Stimulated activated CD4-positive, alpha-beta T cell treated with anti-CD3 and anti-CD28 coated beads, Interleukin-15, amount 100 ng/mL, for 48 hours (primary cell): Measurements from ENCODE around the gene SNAPC3.
A peak's percentile ranks its signal among the peaks of the same experiment; 100 is the strongest.

Experiments
- DNase-seq, 2 donors: peaks; one replicate each; pipeline ENCODE4 v3.0.0-alpha.2; 2020; ENCODE audit warnings: low read depth in 2 of 2

The SNAPC3 gene

DNA sequence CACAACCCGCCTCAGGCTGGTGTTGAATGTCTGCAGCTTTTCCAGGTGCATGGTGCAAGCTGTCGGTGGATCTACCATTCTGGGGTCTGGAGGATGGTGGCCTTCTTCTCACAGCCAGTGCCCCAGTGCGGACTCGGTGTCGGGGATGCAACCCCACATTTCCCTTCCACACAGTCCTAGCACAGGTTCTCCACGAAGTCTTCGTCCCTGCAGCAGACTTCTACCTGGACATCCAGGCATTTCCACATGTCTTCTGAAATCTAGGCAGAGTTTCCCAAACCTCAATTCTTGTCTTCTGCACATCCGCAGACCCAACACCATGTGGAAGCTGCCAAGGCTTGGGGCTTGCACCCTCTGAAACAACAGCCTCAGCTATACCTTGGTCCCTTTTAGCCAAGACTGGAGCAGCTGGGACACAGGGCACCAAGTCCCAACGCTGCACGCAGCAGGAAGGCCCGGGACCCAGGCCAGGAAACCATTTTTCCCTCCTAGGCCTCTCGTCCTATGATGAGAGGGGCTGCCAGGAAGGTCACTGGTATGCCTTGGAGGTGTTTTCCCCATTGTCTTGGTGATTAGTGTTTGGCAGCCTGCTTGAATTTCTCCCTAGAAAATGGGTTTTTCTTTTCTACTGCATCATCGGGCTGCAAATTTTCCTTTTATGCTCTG lies 69.9 kb downstream of the SNAPC3 start:
- no peak for DNase-seq

DNA sequence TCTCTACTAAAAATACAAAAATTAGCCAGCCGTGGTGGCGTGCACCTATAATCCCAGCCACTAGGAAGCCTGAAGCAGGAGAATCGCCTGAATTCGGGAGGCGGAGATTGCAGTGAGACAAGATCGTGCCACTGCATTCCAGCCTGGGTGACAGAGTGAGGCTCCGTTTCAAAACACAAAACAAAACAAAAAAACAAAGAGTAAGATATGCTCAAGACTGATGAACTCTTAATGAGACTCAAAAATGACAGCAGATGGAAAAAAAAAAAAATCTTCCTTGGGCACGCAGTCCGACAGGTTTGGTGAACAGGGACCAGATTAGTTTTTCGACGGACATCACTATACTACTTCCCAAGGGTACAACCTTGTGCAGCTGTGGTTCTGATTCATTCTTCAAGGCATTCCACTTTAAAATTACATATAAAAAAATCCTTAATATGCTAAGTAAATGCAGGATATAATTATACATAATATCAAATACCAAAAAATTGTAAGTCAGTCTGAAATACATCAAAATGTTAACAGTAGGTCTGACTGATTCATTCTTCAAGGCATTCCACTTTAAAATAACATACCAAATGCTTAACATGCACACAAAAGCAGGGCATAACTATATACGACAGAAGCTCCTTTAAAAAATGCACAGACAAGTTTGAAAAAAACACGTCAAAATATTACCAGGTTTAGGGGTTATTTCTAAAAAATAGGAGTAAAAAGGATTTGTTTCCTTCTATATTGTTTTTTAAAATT lies 75.7 kb downstream of the SNAPC3 start:
- DNase-seq = no peak

DNA sequence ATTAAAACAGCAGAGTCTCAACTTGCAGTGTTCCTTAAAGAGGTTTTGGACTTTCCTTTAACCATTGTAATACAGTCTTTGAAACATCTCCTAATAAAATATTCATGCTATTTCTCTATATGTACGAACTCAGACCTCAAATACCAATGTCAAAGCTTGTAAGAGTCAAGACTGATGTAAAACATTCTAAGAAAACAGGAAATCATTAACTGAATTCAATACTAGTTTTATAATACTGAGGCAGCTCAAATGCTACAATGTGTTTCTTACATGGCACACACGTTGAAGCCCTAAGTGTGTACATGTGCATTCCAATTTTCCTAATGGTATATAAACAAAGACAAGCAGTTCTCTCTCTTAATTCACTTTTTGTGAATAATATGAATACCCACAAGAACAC lies 76.5 kb downstream of the SNAPC3 start:
- DNase-seq = no peak

DNA sequence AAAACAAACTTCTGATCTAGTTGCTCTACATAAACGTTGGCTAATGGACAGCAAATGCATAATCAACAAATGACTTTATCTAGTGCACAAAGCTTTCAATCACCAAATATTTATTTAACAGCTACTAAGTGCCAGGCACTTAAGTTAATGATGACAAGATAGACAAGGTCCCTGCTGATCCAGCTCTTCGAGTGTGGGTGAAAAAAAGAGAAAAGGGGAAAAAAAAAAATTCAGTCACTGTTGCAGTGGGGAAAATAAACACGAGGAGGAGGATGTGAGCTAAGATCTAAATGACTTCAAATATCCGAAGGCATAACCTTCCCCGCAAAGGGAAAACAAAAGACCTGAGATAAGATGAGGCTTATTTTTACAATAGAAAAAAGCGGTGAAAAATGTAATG lies 78.5 kb downstream of the SNAPC3 start:
- no peak for DNase-seq

DNA sequence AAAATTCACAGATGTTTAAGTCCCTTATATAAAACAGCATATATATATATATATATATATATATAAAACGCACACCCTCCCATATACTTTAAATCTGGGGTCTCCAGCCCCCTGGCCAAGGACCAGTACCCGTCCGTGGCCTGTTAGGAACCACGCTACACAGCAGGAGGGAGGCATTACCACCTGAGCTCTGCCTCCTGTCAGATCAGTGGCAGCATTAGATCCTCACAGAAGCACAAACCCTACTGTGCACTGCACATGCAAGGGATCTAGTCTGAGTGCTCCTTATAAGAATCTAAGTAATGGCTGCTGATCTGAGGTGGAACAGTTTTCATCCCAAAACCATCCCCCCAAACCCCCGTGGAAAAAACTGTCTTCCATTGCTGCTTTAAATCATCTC lies 79.1 kb downstream of the SNAPC3 start:
- no peak for DNase-seq

DNA sequence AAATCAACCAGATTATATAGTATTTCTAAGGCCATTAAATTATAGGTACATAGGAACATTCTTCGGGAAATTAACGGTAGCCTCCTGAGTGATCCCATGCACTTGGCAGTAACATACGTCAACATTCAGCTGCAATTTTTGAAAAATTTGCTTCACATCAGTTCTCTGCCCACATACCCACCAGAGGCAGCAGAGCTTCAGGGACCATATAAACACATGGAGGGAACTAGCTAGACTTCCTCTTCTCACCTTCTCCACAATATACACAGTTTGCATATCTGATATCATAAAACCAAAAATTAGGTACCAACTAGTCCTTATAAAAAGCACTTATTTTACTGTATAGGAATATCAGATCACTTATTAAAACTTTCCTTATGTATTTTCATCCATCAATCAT lies 83.2 kb downstream of the SNAPC3 start:
- no peak for DNase-seq

DNA sequence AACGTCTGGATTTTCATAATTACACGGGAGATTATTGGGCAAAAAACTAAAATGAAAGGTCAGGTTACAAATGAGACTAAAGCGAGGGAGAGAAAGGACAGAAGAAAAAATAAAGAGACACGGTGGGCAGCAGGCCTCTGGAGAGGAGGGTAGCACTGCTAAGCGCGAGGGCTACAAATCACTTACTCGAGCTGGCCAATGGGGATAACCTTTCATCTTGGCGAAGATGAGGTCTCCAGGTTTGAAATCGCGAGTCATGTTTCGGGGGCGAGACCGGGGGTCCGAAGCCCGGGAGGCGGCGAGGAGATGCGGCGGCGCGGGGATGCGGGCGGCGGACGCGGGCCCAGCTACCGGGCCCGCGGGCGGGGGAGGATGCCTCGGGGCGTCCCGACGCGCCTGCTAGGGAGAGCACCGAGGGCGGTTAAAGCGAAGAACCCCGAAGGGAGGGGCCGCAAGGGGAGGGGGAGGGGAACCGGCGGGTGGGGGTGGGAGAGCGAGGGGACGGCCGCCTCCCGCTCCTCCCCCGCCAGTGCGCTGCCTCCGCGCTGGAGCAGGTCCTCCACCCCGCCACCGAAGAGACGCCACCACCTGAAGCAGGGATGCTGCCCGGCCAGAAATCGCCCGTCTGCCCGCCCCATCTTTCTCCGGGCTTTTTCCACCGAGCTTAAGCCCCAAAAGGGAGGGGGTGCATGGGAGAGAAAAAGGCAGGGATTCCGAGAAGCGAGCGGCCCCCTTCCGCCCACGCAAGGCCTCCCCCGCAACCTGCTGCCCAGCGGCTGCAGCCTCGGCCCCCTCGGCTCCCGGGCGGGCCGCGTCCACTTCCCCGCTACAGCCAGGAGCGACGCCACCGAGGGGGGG lies 87.5 kb downstream of the SNAPC3 start:
- peak; percentile 36 to 46 for DNase-seq

DNA sequence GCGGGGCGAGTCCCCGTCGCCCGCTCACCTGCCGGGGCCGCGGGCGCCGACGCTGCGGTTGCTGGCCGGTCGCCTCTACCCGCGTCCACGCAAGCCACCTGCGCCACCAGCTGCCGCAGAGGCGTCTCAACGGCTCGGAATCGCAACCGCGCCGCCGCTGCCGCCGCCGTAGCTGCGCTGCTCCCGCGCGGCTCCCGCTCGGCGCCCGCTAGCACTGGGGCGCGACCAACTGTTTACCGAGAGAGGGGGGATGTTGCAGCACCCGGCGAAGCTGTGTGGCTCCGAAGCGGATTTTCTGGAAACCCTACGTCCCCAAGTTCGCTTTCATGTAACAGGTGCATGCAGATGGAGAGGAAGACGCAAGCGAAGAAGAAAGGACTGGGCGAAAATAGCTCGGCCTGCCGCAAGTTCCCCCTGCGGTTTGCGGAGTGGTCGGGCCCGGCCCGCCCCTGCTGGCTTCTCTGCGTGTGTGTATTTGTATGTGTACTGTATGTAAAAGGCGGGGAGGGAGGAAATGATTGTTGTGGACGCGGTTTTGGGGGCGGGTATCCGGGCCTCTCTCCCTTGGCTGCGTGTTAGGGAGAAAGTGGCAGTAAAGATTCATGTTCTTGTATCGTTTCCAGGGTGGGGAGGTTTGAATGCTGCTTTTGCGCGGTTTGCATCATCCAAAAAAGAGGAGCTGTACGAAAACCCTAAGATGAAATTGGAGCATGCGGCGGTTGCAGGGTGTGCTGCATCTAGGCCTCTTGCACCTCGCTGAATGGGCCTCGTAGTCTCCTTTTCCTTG lies 88.3 kb downstream of the SNAPC3 start, which contains the start of gene PSIP1:
Gene PSIP1 (minus strand): TSS at position 182 of the 787 bp plus-strand sequence. CDS start 782 bp downstream, outside the sequence.
- DNase-seq = peak; percentile 72 to 73
